ENCODE measurements around the gene NAA80.

Gene NAA80

DNA sequence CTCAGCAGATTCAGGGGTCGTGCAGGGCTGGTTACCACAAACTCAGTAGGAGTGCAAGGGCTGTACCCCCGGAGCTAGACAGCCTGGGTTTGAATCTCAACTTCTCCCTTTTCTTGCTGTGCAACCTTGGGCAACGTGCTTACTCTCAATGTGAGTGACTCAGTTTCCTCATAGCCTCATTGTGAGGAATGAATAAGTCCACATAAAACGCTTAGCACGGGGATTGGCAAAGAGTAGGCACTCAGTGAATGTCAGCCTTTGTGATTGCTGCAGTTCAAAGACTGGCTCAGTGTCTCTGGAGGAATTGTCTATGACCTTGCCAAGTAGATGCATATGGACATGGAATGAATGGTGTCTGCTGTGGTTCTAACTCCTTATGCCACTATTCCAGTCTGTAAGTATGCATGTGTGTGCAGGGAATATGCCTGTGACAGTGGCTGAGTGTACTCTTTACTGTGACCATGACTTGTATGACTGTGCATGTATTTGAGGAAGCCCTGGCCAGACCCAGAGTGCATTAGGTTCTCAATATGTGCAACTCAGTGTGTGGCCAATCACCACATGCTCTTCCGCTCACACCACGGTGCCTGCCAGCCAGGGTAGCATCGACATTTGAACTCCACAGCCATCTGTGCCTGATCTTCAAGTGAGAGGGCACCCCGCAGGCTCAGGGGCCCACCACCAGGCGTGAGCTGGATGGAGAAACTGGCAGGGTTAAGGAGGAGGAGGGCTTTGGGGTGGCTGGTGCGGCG, 900 bp upstream of the NAA80 start:
- TF ChIP-seq, protein P1, sequence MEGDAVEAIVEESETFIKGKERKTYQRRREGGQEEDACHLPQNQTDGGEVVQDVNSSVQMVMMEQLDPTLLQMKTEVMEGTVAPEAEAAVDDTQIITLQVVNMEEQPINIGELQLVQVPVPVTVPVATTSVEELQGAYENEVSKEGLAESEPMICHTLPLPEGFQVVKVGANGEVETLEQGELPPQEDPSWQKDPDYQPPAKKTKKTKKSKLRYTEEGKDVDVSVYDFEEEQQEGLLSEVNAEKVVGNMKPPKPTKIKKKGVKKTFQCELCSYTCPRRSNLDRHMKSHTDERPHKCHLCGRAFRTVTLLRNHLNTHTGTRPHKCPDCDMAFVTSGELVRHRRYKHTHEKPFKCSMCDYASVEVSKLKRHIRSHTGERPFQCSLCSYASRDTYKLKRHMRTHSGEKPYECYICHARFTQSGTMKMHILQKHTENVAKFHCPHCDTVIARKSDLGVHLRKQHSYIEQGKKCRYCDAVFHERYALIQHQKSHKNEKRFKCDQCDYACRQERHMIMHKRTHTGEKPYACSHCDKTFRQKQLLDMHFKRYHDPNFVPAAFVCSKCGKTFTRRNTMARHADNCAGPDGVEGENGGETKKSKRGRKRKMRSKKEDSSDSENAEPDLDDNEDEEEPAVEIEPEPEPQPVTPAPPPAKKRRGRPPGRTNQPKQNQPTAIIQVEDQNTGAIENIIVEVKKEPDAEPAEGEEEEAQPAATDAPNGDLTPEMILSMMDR (IDR thresholded peaks at IDR 0.05; ENCODE audit: insufficient read depth, low read depth, low read length, missing control alignments) = no peak
- peak overlapping the region; percentile 55 for H3K4me3 ChIP-seq (ENCODE audit: low read depth, low read length)
- peak; percentile 45 for DNase-seq (ENCODE audit: low read depth)

DNA sequence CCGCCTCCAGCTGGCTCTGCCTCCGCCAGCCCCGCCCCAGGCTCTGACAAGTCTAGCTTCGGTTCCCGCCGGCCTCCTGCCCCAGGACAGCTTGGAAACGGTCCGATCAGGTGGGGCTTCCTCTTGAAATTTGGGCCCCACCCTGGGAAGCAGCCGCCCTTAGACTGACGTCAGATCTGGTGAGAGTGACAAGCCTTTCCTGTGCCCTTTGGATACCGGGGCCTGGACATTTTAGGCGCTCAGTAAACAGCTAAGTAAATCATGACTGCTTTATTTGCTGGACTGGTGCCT, 378 bp upstream of the NAA80 start:
- no peak for DNase-seq (ENCODE audit: low read depth)
- peak overlapping the region; percentile 55 for H3K4me3 ChIP-seq (ENCODE audit: low read depth, low read length)
- TF ChIP-seq, protein P1 (IDR thresholded peaks at IDR 0.05; ENCODE audit: insufficient read depth, low read depth, low read length, missing control alignments) = no peak

DNA sequence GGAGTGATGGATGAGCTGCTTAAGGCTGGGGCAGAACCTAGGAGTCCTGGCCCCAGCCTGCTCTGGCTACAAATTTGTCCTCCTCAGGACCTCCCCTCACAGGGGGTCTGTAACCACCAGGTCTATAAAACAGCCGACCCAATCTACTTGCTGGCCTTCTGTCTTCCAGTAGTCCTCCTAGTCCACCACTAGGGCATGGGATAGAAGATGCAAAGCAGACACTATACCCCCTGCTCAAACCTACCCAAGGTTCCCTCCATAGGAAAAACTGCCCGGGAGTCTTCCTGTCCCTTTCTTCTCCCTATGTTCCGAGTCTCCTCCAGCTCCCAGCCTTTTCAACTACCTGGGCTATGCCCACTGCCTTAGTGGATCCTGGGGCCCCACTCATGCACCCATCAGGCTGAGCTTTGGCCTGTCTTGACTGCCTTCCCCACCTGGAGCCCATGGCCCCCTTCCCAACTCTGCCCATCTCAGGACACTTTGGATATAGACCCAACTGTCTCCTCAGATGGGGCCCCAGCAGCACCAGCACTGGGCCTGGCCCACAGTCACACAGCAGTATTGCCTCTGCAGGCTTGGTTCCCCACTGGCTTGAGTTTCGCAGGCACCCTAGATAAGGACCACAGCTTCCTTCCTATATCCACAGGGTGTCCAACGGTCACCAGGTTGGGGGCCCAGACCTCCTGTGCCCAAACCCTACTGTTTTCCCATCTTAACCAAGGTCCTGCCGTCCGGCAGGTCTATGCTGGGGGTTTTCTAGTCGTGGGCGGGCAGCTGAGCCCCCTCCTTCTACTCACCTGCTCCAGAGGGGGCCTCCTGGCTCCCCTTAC, 1.1 kb downstream of the NAA80 start:
- DNase-seq (ENCODE audit: low read depth) = peak; percentile 11
- peak overlapping the region; percentile 67 for H3K4me3 ChIP-seq (ENCODE audit: low read depth, low read length)
- TF ChIP-seq, protein P1 (IDR thresholded peaks at IDR 0.05; ENCODE audit: insufficient read depth, low read depth, low read length, missing control alignments) = no peak

DNA sequence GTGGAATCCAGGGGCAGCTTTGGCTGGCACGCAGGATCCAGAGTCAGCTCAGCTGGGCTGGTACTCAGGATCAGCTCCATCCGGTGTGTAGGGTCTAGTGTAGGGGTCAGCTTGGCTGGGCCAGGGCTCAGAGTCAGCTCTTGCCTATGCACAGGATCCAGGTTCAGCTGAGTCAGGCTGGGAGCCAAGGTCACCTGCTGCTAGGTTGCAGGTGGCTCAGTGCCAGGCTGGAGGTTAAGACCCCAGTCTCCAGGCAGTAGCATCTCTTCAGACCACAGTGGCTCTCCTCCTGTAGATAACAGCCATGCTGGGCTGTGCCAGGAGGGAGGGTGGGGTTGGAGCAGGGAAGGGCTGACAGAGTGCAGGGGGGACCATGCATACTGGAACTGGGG, 1.8 kb downstream of the NAA80 start:
- no peak overlapping the region for H3K4me3 ChIP-seq (ENCODE audit: low read depth, low read length)
- peak; percentile 5 for DNase-seq (ENCODE audit: low read depth)
- TF ChIP-seq, protein P1 (IDR thresholded peaks at IDR 0.05; ENCODE audit: insufficient read depth, low read depth, low read length, missing control alignments) = no peak

DNA sequence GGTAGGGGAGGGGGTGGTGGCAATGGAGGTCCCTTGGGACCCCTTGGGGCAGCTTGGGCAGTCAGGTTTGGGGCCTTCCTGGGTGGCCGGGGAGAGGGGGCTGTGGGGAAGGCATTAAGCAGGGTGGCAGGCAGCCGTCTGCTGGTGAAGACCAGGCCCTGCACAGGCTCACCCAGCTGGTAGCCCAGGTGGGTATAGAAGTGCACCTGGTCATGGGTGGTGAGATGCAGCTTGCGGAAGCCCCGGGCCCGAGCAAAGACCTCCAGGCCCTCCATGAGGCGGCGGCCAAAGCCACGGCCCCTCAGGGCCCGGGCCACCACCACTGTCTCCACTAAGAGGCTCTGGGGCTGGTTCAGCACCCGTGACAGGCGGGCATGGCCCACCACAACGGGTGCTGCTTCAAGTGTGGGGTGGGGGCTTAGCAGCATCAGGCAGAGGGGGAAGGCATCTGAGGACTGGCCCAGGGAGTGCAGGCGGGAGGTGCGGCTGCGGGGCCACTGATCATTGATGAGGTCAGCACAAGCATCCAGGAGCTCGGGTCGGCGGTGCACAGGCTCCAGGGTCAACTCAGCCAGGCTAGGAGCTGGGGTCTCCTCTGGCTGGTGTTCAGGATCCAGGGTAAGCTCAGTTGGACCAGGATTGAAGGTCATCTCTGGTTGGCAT, 2.4 kb downstream of the NAA80 start:
- TF ChIP-seq, protein P1 (IDR thresholded peaks at IDR 0.05; ENCODE audit: insufficient read depth, low read depth, low read length, missing control alignments) = no peak
- peak; percentile 5 for DNase-seq (ENCODE audit: low read depth)
- no peak overlapping the region for H3K4me3 ChIP-seq (ENCODE audit: low read depth, low read length)

DNA sequence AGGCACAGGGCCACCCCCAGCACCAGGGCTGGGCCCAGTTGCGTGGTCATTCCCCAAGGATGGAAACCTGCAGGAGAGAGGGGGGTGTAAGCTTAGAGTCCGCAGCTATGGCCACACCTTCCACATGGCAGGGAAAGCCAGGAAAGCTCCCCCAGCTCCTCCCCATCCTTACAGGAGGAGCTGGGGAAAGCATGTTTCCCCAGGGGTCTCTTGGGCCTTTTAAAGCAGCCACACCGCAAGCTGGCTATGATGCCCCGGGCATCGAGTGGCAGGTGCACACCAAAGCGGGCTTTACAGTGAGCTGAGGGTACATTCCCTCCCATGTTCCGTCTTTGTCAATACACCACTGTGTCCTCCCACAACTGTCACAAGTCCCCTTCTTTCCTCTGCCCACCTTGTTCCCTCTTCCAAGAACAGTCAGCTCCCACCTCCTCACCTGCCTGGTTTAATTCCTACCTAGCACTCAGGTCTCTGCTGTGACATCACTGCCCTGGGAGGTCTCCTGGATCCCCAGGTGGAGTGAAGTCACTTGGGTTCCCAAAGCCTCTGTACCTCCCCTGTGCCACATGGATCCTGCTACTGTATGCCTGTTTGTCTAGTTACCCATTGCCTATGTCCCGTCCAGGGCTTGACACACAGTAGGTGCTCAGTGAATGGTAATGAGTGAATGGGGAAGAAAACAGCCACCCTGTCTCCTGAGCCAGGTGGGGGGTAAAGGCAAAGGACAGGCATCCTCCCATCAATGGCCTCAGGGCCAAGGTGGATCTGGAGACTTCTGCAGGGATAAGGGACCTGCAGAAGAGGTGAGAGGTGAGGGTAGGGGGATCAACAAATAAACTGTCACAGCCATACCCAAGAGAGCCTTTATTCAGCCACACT, 3.4 kb downstream of the NAA80 start:
- TF ChIP-seq, protein P1 (IDR thresholded peaks at IDR 0.05; ENCODE audit: insufficient read depth, low read depth, low read length, missing control alignments) = no peak
- DNase-seq (ENCODE audit: low read depth) = no peak
- H3K4me3 ChIP-seq (ENCODE audit: low read depth, low read length) = no peak overlapping the region
